HCT116 (cell line): Measurements from ENCODE around the gene TP53RK. TPM values are rescaled to one million over a fixed set of nuclear protein-coding genes. Genes with fewer than 3 reads are reported as not detected.

Experiments used
- ATAC-seq: fragments of 200-7000 bp; cut with Tn5 transposase; 2 replicates; pipeline ENCODE4 v1.9.1; 2020; ENCODE audit warnings: mild to moderate bottlenecking, moderate library complexity
- BruUV-seq: library from RNA; stranded (reverse); fragments of 400-500 nt; replicated peaks from 2 replicates; lab custom pipeline; 2021; lab: Mats Ljungman, UMichigan
- CTCF ChIA-PET: fragments of 300-600 bp; sonication (Branson Sonifier 250); formaldehyde crosslinking; loops from one replicate; lab custom pipeline; 2021; ENCODE audit warnings: antibody characterized with exemption; lab: Charles Lee
- POLR2A ChIA-PET: fragments of 300-600, 350-600 bp; sonication (Branson Sonifier 250); formaldehyde crosslinking; loops from one replicate; lab custom pipeline; 2021; ENCODE audit warnings: antibody characterized with exemption; lab: Charles Lee
- RAD21 ChIA-PET, 2 experiments: fragments of 300-600 bp; sonication (Branson Sonifier 250); formaldehyde crosslinking; loops; one replicate each; lab custom pipeline; 2023; ENCODE audit warnings: low total read pairs in 2 of 2; ENCODE audit not compliant: uncharacterized antibody in 2 of 2, unreplicated experiment in 2 of 2, low non-redundant PET in 1 of 2; lab: Charles Lee
- DNase-seq: peaks from one replicate; pipeline ENCODE4 v3.0.0-alpha.2; 2010; ENCODE audit warnings: low read depth, low spot score
- H2AFZ ChIP-seq: fragments of 200-600 bp; shearing (Covaris generic), sonication (generic); 2 replicates; pipeline ENCODE4 v1.6.1; 2017; ENCODE audit warnings: low read depth, mixed run types, mixed read lengths, antibody characterized with exemption, low read length; ENCODE audit not compliant: poor library complexity, severe bottlenecking
- H3K27ac ChIP-seq: 2 replicates; pipeline ENCODE4 v1.5.1; 2012; ENCODE audit warnings: low read depth, low read length
- H3K27me3 ChIP-seq: fragments of 200-600 bp; sonication (generic); 2 replicates; pipeline ENCODE4 v1.6.1; 2016; ENCODE audit warnings: mixed run types, low read length, mixed read lengths; ENCODE audit not compliant: insufficient read depth
- H3K36me3 ChIP-seq, 2 experiments: fragments of 200-500 bp in 1 of 2; fragments of 200-600 bp in 1 of 2; sonication (Bioruptor generic) in 1 of 2; sonication (generic) in 1 of 2; 2 replicates each; pipeline versions ENCODE4 v1.5.1 to v1.6.1; 2014 to 2016; ENCODE audit warnings: low read length in 2 of 2, inconsistent platforms in 1 of 2, mixed read lengths in 1 of 2, mixed run types in 1 of 2; ENCODE audit not compliant: insufficient read depth in 2 of 2, control insufficient read depth in 1 of 2
- H3K4me1 ChIP-seq, 2 experiments: fragments of 200-600 bp in 1 of 2; sonication (generic) in 1 of 2; 2 replicates each; pipeline versions ENCODE4 v1.5.1 to v1.6.1; 2012 to 2017; ENCODE audit warnings: low read length in 2 of 2, inconsistent platforms in 1 of 2, mild to moderate bottlenecking in 1 of 2, mixed read lengths in 1 of 2, mixed run types in 1 of 2, moderate library complexity in 1 of 2; ENCODE audit not compliant: insufficient read depth in 2 of 2, control insufficient read depth in 1 of 2
- H3K4me2 ChIP-seq: fragments of 200-600 bp; sonication (generic); 2 replicates; pipeline ENCODE4 v1.6.1; 2017; ENCODE audit warnings: mixed run types, low read length, mixed read lengths
- H3K4me3 ChIP-seq, 2 experiments: fragments of 200-600 bp in 1 of 2; sonication (generic) in 1 of 2; replicated peaks in 1 of 2; 2 replicates each; pipeline ENCODE4 v1.5.1; 2011 to 2016; ENCODE audit warnings: low read length in 2 of 2, control low read depth in 1 of 2, low read depth in 1 of 2, mild to moderate bottlenecking in 1 of 2, mixed read lengths in 1 of 2, mixed run types in 1 of 2
- H3K79me2 ChIP-seq: fragments of 200-600 bp; sonication (generic); 2 replicates; pipeline ENCODE4 v1.6.1; 2017; ENCODE audit warnings: mild to moderate bottlenecking, mixed run types, low read length, moderate library complexity, mixed read lengths; ENCODE audit not compliant: insufficient read depth
- H3K9ac ChIP-seq: fragments of 200-600 bp; sonication (generic); 2 replicates; pipeline ENCODE4 v1.6.1; 2016; ENCODE audit warnings: low read length, mixed read lengths
- H3K9me2 ChIP-seq: fragments of 200-600 bp; sonication (generic), shearing (Covaris generic); 2 replicates; pipeline ENCODE4 v1.6.1; 2017; ENCODE audit warnings: mixed run types, mild to moderate bottlenecking, moderate library complexity; ENCODE audit not compliant: insufficient read depth
- H3K9me3 ChIP-seq, 2 experiments: fragments of 200-500 bp in 1 of 2; fragments of 200-600 bp in 1 of 2; sonication (Bioruptor generic) in 1 of 2; sonication (generic) in 1 of 2; 2 replicates each; pipeline ENCODE4 v1.6.1; 2014 to 2017; ENCODE audit warnings: low read length in 2 of 2, mixed read lengths in 2 of 2, inconsistent platforms in 1 of 2, low read depth in 1 of 2, mild to moderate bottlenecking in 1 of 2, mixed run types in 1 of 2, moderate library complexity in 1 of 2; ENCODE audit not compliant: control insufficient read depth in 1 of 2, insufficient read depth in 1 of 2
- H4K20me1 ChIP-seq: fragments of 200-600 bp; sonication (generic), shearing (Covaris generic); 2 replicates; pipeline ENCODE4 v1.6.1; 2017; ENCODE audit warnings: mixed run types, mild to moderate bottlenecking, moderate library complexity; ENCODE audit not compliant: insufficient read depth
- CBX3 ChIP-seq: IDR thresholded peaks from 2 replicates; pipeline ENCODE4 v1.6.1; 2012; ENCODE audit warnings: low read depth
- CEBPB ChIP-seq: IDR thresholded peaks from 2 replicates; pipeline ENCODE4 v1.6.1; 2012; ENCODE audit warnings: low read depth
- EGR1 ChIP-seq: IDR thresholded peaks from 2 replicates; pipeline ENCODE4 v1.6.1; 2012; ENCODE audit warnings: low read depth
- ELF1 ChIP-seq: IDR thresholded peaks from 2 replicates; pipeline ENCODE4 v1.6.1; 2012; ENCODE audit warnings: low read depth, borderline replicate concordance
- EZH2 ChIP-seq: fragments of 200-600 bp; sonication (generic); IDR thresholded peaks from 2 replicates; pipeline ENCODE4 v1.6.1; 2017; ENCODE audit warnings: antibody characterized with exemption, mixed run types
- EZH2phosphoT487 ChIP-seq: fragments of 200-600 bp; IDR thresholded peaks from 2 replicates; pipeline ENCODE4 v1.6.1; 2018; ENCODE audit warnings: antibody characterized with exemption, borderline replicate concordance
- FOSL1 ChIP-seq: IDR thresholded peaks from 2 replicates; pipeline ENCODE4 v1.6.1; 2012; ENCODE audit warnings: low read depth
- JUND ChIP-seq: IDR thresholded peaks from 2 replicates; pipeline ENCODE4 v1.6.1; 2012
- POLR2AphosphoS5 ChIP-seq: IDR thresholded peaks from 2 replicates; pipeline ENCODE4 v1.6.1; 2011; ENCODE audit warnings: mild to moderate bottlenecking, low read depth, low read length, moderate library complexity
- RAD21 ChIP-seq: IDR thresholded peaks from 2 replicates; pipeline ENCODE4 v1.6.1; 2012; ENCODE audit warnings: low read depth, mild to moderate bottlenecking
- SIN3A ChIP-seq: IDR thresholded peaks from 2 replicates; pipeline ENCODE4 v1.6.1; 2012; ENCODE audit warnings: low read depth
- SP1 ChIP-seq: IDR thresholded peaks from 2 replicates; pipeline ENCODE4 v1.6.1; 2012; ENCODE audit warnings: low read depth
- SRF ChIP-seq: IDR thresholded peaks from 2 replicates; pipeline ENCODE4 v1.6.1; 2012; ENCODE audit warnings: low read depth
- YY1 ChIP-seq: IDR thresholded peaks from 2 replicates; pipeline ENCODE4 v1.6.1; 2011; ENCODE audit warnings: low read length, low read depth, moderate library complexity, mild to moderate bottlenecking; ENCODE audit not compliant: insufficient replicate concordance; ENCODE audit errors: extremely low read depth
- ZFX ChIP-seq: fragments of 450-650 bp; IDR thresholded peaks from 2 replicates; pipeline ENCODE4 v1.6.1; 2017
- ZNF274 ChIP-seq: fragments of 200-500 bp; sonication (Bioruptor generic); IDR thresholded peaks from 2 replicates; pipeline ENCODE4 v1.6.1; 2014; ENCODE audit warnings: mild to moderate bottlenecking, low read depth, low read length, inconsistent platforms
- intact Hi-C: fragments of 100-400 bp; cut with micrococcal nuclease; formaldehyde crosslinking; loops from 2 replicates; pipeline ENCODE4 v1.10.0; 2022
- total RNA-seq: library from RNA; stranded (reverse); gene quantifications from one replicate; pipeline ENCODE4 v1.2.1, GENCODE V29; 2021; ENCODE audit not compliant: unreplicated experiment
- TF ChIP-seq, protein P1 (sequence below): IDR thresholded peaks from 2 replicates; pipeline ENCODE4 v1.6.1; 2012; ENCODE audit warnings: low read depth
- TF ChIP-seq, protein P2 (sequence below): IDR thresholded peaks from 2 replicates; pipeline ENCODE4 v1.6.1; 2012
- TF ChIP-seq, protein P3 (sequence below): IDR thresholded peaks from 2 replicates; pipeline ENCODE4 v1.6.1; 2011; ENCODE audit warnings: mild to moderate bottlenecking, low read length, moderate library complexity; ENCODE audit not compliant: insufficient replicate concordance; ENCODE audit errors: extremely low read depth
- TF ChIP-seq, protein P4 (sequence below), 3 experiments: fragments of 200-600 bp in 1 of 3; sonication (generic) in 1 of 3; IDR thresholded peaks in 2 of 3; conservative IDR thresholded peaks in 1 of 3; 2 replicates each; pipeline ENCODE4 v1.5.1; 2012 to 2017; ENCODE audit warnings: low read depth in 2 of 3, low read length in 2 of 3, antibody characterized with exemption in 1 of 3, borderline replicate concordance in 1 of 3, control low read depth in 1 of 3, mild to moderate bottlenecking in 1 of 3, mixed read lengths in 1 of 3, mixed run types in 1 of 3, moderate library complexity in 1 of 3; ENCODE audit not compliant: insufficient read depth in 1 of 3

TP53RK gene
- total RNA-seq, 1 experiment from 2014 or later, result 9.2 TPM

DNA sequence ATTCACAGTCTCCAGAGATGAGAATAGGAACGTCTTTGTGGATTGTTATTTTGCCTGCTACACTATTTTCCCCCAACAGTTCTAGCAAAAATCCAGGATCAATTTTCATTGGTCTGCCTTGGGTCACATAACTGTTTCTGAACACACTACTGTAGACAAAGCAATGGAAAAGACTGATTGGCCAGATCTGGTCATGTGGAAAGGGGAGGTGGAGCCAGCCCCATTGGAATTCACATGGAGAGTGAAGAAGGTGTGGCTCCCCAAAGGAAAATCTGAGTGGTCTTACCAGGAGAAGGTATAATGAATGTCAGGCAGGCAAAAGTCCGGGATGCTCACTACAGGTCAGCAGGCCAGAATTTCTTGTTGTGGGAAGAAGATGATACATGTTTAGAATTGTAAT lies 9.5 kb upstream of the TP53RK start:
- H3K79me2 ChIP-seq, result no peaks in the 10 kb centered on the region
- intact Hi-C loops, result loop anchor here (1.0 kb wide), 1 partner anchor 177 kb away; no protein-coding TSS in a partner anchor
- H3K4me1 ChIP-seq, result peaks cover 5 to 19% of the 10 kb centered on the region in 2 experiments; a peak in 3 of 4 replicates
- H3K9me3 ChIP-seq, result no peaks in the 10 kb centered on the region
- H3K36me3 ChIP-seq, result no peaks in the 10 kb centered on the region
- no peaks in the 10 kb centered on the region for H4K20me1 ChIP-seq
- no peaks in the 10 kb centered on the region for H3K9me2 ChIP-seq
- no peak overlapping the region for H3K27ac ChIP-seq
- ChIA-PET CTCF (interaction anchor here (1.3 kb wide), 1 partner anchor 9 kb away, joined by 5 read pairs; no protein-coding TSS in a partner anchor), RAD21 (no interaction called here), POLR2A (no interaction called here)
- no peak for DNase-seq
- TF ChIP-seq SP1 (no peak), POLR2AphosphoS5 (no peak), SIN3A (no peak), CBX3 (no peak), YY1 (no peak), EGR1 (no peak), ZNF274 (no peak), JUND (no peak), FOSL1 (no peak), EZH2phosphoT487 (no peak), SRF (no peak), EZH2 (no peak), ELF1 (no peak), RAD21 (no peak), ZFX (no peak), CEBPB (no peak)
- TF ChIP-seq, protein P1, sequence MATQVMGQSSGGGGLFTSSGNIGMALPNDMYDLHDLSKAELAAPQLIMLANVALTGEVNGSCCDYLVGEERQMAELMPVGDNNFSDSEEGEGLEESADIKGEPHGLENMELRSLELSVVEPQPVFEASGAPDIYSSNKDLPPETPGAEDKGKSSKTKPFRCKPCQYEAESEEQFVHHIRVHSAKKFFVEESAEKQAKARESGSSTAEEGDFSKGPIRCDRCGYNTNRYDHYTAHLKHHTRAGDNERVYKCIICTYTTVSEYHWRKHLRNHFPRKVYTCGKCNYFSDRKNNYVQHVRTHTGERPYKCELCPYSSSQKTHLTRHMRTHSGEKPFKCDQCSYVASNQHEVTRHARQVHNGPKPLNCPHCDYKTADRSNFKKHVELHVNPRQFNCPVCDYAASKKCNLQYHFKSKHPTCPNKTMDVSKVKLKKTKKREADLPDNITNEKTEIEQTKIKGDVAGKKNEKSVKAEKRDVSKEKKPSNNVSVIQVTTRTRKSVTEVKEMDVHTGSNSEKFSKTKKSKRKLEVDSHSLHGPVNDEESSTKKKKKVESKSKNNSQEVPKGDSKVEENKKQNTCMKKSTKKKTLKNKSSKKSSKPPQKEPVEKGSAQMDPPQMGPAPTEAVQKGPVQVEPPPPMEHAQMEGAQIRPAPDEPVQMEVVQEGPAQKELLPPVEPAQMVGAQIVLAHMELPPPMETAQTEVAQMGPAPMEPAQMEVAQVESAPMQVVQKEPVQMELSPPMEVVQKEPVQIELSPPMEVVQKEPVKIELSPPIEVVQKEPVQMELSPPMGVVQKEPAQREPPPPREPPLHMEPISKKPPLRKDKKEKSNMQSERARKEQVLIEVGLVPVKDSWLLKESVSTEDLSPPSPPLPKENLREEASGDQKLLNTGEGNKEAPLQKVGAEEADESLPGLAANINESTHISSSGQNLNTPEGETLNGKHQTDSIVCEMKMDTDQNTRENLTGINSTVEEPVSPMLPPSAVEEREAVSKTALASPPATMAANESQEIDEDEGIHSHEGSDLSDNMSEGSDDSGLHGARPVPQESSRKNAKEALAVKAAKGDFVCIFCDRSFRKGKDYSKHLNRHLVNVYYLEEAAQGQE, result no peak
- TF ChIP-seq, protein P2, sequence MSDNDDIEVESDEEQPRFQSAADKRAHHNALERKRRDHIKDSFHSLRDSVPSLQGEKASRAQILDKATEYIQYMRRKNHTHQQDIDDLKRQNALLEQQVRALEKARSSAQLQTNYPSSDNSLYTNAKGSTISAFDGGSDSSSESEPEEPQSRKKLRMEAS, result no peak
- TF ChIP-seq, protein P3, sequence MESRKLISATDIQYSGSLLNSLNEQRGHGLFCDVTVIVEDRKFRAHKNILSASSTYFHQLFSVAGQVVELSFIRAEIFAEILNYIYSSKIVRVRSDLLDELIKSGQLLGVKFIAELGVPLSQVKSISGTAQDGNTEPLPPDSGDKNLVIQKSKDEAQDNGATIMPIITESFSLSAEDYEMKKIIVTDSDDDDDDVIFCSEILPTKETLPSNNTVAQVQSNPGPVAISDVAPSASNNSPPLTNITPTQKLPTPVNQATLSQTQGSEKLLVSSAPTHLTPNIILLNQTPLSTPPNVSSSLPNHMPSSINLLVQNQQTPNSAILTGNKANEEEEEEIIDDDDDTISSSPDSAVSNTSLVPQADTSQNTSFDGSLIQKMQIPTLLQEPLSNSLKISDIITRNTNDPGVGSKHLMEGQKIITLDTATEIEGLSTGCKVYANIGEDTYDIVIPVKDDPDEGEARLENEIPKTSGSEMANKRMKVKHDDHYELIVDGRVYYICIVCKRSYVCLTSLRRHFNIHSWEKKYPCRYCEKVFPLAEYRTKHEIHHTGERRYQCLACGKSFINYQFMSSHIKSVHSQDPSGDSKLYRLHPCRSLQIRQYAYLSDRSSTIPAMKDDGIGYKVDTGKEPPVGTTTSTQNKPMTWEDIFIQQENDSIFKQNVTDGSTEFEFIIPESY, result no peak
- TF ChIP-seq, protein P4, sequence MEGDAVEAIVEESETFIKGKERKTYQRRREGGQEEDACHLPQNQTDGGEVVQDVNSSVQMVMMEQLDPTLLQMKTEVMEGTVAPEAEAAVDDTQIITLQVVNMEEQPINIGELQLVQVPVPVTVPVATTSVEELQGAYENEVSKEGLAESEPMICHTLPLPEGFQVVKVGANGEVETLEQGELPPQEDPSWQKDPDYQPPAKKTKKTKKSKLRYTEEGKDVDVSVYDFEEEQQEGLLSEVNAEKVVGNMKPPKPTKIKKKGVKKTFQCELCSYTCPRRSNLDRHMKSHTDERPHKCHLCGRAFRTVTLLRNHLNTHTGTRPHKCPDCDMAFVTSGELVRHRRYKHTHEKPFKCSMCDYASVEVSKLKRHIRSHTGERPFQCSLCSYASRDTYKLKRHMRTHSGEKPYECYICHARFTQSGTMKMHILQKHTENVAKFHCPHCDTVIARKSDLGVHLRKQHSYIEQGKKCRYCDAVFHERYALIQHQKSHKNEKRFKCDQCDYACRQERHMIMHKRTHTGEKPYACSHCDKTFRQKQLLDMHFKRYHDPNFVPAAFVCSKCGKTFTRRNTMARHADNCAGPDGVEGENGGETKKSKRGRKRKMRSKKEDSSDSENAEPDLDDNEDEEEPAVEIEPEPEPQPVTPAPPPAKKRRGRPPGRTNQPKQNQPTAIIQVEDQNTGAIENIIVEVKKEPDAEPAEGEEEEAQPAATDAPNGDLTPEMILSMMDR (IDR thresholded peaks at IDR 0.05 in 2 of 3, conservative IDR thresholded peaks at IDR 0.05 in 1 of 3; ENCODE audit: borderline replicate concordance in 1 of 3, insufficient read depth in 1 of 3, low read depth in 2 of 3, low read length in 2 of 3), result no peak
- no peaks in the 10 kb centered on the region for H3K27me3 ChIP-seq
- no peak overlapping the region for H3K4me3 ChIP-seq
- no peak overlapping the region for H3K4me2 ChIP-seq
- H3K9ac ChIP-seq, result no peak overlapping the region
- BruUV-seq, result no TSS peak
- peak overlapping the region; percentile 92 for H2AFZ ChIP-seq
- peak; percentile 54 for ATAC-seq
